Measurements from ENCODE around the gene MAP3K13. TPM values are rescaled to one million over a fixed set of nuclear protein-coding genes. Genes with fewer than 3 reads are reported as not detected.

The MAP3K13 gene
- total RNA-seq (2021; ENCODE audit: unreplicated experiment): 21.0 TPM
- 8.3 and 11.5 TPM in 2 replicates for polyA plus RNA-seq (2012)
- Bru-seq, nascent RNA: percentile 52 among the genes with signal in this experiment
- percentile 63 among the genes with signal in this experiment for BruChase-seq, experiment 1, labeled RNA remaining after a 6-hour chase
- BruChase-seq, experiment 2, labeled RNA remaining after a 2-hour chase: percentile 59 among the genes with signal in this experiment
- long read RNA-seq, transcript MAP3K13-212 (3 exons, 1,681 nt): major isoform, 24 of 30 reads
- long read RNA-seq, partial matches to known transcripts: 2 of 30 reads
- long read RNA-seq, other reads (novel, unspliced or antisense): 4 of 30 reads

GRCh38 chr3:185362850-185363661, at the start of gene MAP3K13:
Gene MAP3K13 (plus strand): TSS chr3:185363136. CDS start chr3:185428582, 65,446 bp downstream.
- CTCF ChIA-PET: no interaction called here
- no peak for TF ChIP-seq ZFX (IDR thresholded peaks at IDR 0.05)
- TF ChIP-seq ELF1 (IDR thresholded peaks at IDR 0.05; ENCODE audit: borderline replicate concordance, low read depth): no peak
- peak; percentile 48; the same call in 1 of the 2 replicates for TF ChIP-seq SP1 (IDR thresholded peaks at IDR 0.05; ENCODE audit: low read depth)
- no peak for TF ChIP-seq RAD21 (IDR thresholded peaks at IDR 0.05; ENCODE audit: low read depth)
- peak; percentile 26; the same call in 1 of the 2 replicates for TF ChIP-seq CBX3 (IDR thresholded peaks at IDR 0.05; ENCODE audit: low read depth)
- no peak for TF ChIP-seq POLR2AphosphoS5 (IDR thresholded peaks at IDR 0.05; ENCODE audit: low read depth, low read length)
- TF ChIP-seq FOSL1 (IDR thresholded peaks at IDR 0.05; ENCODE audit: low read depth): no peak
- TF ChIP-seq JUND (IDR thresholded peaks at IDR 0.05): no peak
- intact Hi-C loops (cut with micrococcal nuclease): no loop called here
- peak within 1 kb of the TSS; percentile 19 to 32 for H3K4me3 ChIP-seq (replicated peaks in 1 of 2; ENCODE audit: low read depth in 1 of 2, low read length in 2 of 2)
- POLR2A ChIA-PET: interaction anchor here (0.6 kb wide), 1 partner anchor 76 kb away, joined by 3 read pairs; no protein-coding TSS in a partner anchor
- H3K9me3 ChIP-seq (ENCODE audit: control insufficient read depth in 1 of 2, insufficient read depth in 1 of 2, low read depth in 1 of 2, low read length in 2 of 2): no peaks in the 10 kb centered on the region
- peak within 1 kb of the TSS; percentile 38 for H2AFZ ChIP-seq (ENCODE audit: low read depth, low read length, poor library complexity, severe bottlenecking)
- no peaks in the 10 kb centered on the region for H3K36me3 ChIP-seq (ENCODE audit: control insufficient read depth in 1 of 2, insufficient read depth in 2 of 2, low read length in 2 of 2)
- RAD21 ChIA-PET (ENCODE audit: low non-redundant PET in 1 of 2, low total read pairs in 2 of 2, uncharacterized antibody in 2 of 2, unreplicated experiment in 2 of 2): no interaction called here
- H3K9me2 ChIP-seq (ENCODE audit: insufficient read depth): no peaks in the 10 kb centered on the region
- H4K20me1 ChIP-seq (ENCODE audit: insufficient read depth): no peaks in the 10 kb centered on the region
- H3K4me1 ChIP-seq (ENCODE audit: control insufficient read depth in 1 of 2, insufficient read depth in 2 of 2, low read length in 2 of 2): peaks cover 0 to 8% of the 10 kb centered on the region in 2 experiments; a peak in 1 of 4 replicates
- no TSS peak for BruUV-seq (replicated peaks)
- DNase-seq (ENCODE audit: low read depth, low spot score) (peak; percentile 84), ATAC-seq (peak; percentile 100)
- no peaks in the 10 kb centered on the region for H3K27me3 ChIP-seq (ENCODE audit: insufficient read depth, low read length)
- H3K27ac ChIP-seq (ENCODE audit: low read depth, low read length): no peak within 1 kb of the TSS
- H3K9ac ChIP-seq (ENCODE audit: low read length): no peak within 1 kb of the TSS
- no peaks in the 10 kb centered on the region for H3K79me2 ChIP-seq (ENCODE audit: insufficient read depth, low read length)
- peak within 1 kb of the TSS; percentile 49 for H3K4me2 ChIP-seq (ENCODE audit: low read length)

- no peak overlapping the region for H3K4me3 ChIP-seq (replicated peaks in 1 of 2; ENCODE audit: low read depth in 1 of 2, low read length in 2 of 2)
- no TSS peak for BruUV-seq (replicated peaks)
- intact Hi-C loops (cut with micrococcal nuclease): no loop called here
- ATAC-seq (no peak), DNase-seq (ENCODE audit: low read depth, low spot score) (no peak)
- H3K9me3 ChIP-seq (ENCODE audit: control insufficient read depth in 1 of 2, insufficient read depth in 1 of 2, low read depth in 1 of 2, low read length in 2 of 2): peaks cover 0 to 3% of the 10 kb centered on the region in 2 experiments; a peak in 1 of 4 replicates
- H3K27me3 ChIP-seq (ENCODE audit: insufficient read depth, low read length): no peaks in the 10 kb centered on the region
- H3K9ac ChIP-seq (ENCODE audit: low read length): no peak overlapping the region
- H3K9me2 ChIP-seq (ENCODE audit: insufficient read depth): no peaks in the 10 kb centered on the region
- H2AFZ ChIP-seq (ENCODE audit: low read depth, low read length, poor library complexity, severe bottlenecking): no peak overlapping the region
- RAD21 ChIA-PET (ENCODE audit: low non-redundant PET in 1 of 2, low total read pairs in 2 of 2, uncharacterized antibody in 2 of 2, unreplicated experiment in 2 of 2): no interaction called here
- no peaks in the 10 kb centered on the region for H3K36me3 ChIP-seq (ENCODE audit: control insufficient read depth in 1 of 2, insufficient read depth in 2 of 2, low read length in 2 of 2)
- no peak overlapping the region for H3K4me2 ChIP-seq (ENCODE audit: low read length)
- CTCF ChIA-PET: no interaction called here
- H3K27ac ChIP-seq (ENCODE audit: low read depth, low read length): no peak overlapping the region
- no peaks in the 10 kb centered on the region for H3K79me2 ChIP-seq (ENCODE audit: insufficient read depth, low read length)
- H4K20me1 ChIP-seq (ENCODE audit: insufficient read depth): no peaks in the 10 kb centered on the region
- no peaks in the 10 kb centered on the region for H3K4me1 ChIP-seq (ENCODE audit: control insufficient read depth in 1 of 2, insufficient read depth in 2 of 2, low read length in 2 of 2)
- POLR2A ChIA-PET: no interaction called here
- TF ChIP-seq EZH2phosphoT487 (IDR thresholded peaks at IDR 0.05; ENCODE audit: borderline replicate concordance) (no peak), CEBPB (IDR thresholded peaks at IDR 0.05; ENCODE audit: low read depth) (no peak), ZFX (IDR thresholded peaks at IDR 0.05) (no peak), CBX3 (IDR thresholded peaks at IDR 0.05; ENCODE audit: low read depth) (no peak), ATF3 (IDR thresholded peaks at IDR 0.05) (no peak), FOSL1 (IDR thresholded peaks at IDR 0.05; ENCODE audit: low read depth) (no peak), EZH2 (IDR thresholded peaks at IDR 0.05) (no peak), EGR1 (IDR thresholded peaks at IDR 0.05; ENCODE audit: low read depth) (no peak), ZBTB33 (IDR thresholded peaks at IDR 0.05; ENCODE audit: extremely low read depth, insufficient replicate concordance, low read length) (no peak), RAD21 (IDR thresholded peaks at IDR 0.05; ENCODE audit: low read depth) (no peak), YY1 (IDR thresholded peaks at IDR 0.05; ENCODE audit: extremely low read depth, insufficient replicate concordance, low read depth, low read length) (no peak), ELF1 (IDR thresholded peaks at IDR 0.05; ENCODE audit: borderline replicate concordance, low read depth) (no peak), ZNF274 (IDR thresholded peaks at IDR 0.05; ENCODE audit: low read depth, low read length) (no peak), SIN3A (IDR thresholded peaks at IDR 0.05; ENCODE audit: low read depth) (no peak)
Observed at GRCh38 chr3:185313693-185314246, 49.2 kb upstream of the MAP3K13 start.

Data from HCT116 (cell line).